ENCODE results near the gene CLDN19.

DNA sequence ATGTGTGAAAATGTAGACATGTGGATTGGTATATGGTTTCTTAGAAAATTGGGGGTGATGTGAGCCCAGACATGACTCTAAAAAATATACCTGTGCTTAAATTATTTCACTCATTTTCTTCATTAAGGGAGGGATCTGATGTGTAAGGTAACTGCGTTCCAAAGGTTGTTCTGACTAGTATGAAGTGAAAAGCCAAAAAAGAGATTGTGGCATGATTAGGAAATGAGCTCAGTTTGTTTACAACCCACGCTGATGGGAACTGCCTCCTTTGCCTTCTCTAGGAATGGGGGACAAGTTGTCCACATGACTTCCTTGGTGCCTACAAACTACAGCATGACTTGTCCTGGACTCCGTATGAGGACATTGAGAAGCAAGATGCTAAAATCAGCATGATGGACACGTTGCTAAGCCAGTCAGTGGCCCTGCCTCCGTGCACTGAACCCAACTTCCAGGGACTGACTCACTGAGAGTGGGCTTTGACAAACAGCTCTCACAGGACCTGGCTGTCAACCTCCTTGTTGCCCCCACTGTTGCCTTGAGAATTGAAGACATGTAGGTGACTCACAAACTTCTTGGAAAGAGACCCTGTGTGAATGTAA lies 35.0 kb upstream of the CLDN19 start:
- TF ChIP-seq CTCF (IDR thresholded peaks at IDR 0.05; ENCODE audit: poor library complexity, severe bottlenecking) (no peak), POLR2AphosphoS5 (IDR thresholded peaks at IDR 0.05) (no peak), EZH2 (IDR thresholded peaks at IDR 0.05; ENCODE audit: borderline replicate concordance, insufficient read depth, low read length, poor library complexity, severe bottlenecking) (no peak), REST (IDR thresholded peaks at IDR 0.05; ENCODE audit: borderline replicate concordance) (no peak), TAF1 (IDR thresholded peaks at IDR 0.05; ENCODE audit: low read depth) (no peak), RAD21 (conservative IDR thresholded peaks at IDR 0.05) (no peak)

All from neural cell (in vitro differentiated cells).